Renal cortex interstitium (tissue), 11 donors: ENCODE results near the gene SLC15A1. TPM values are rescaled to one million over a fixed set of nuclear protein-coding genes. Genes with fewer than 3 reads are reported as not detected.

Experiments used
- DNase-seq, 11 donors: peaks; one replicate each; pipeline ENCODE4 v3.0.0-alpha.2; 2013; ENCODE audit warnings: low read depth in 9 of 11, low spot score in 4 of 11; ENCODE audit errors: extremely low read depth in 1 of 11
- polyA plus RNA-seq, 3 donors: library from polyadenylated mRNA; unstranded; fragments of 120-200 nt; gene quantifications; one replicate each; pipeline ENCODE4 v1.2.1, GENCODE V29; 2013; ENCODE audit not compliant: insufficient read length in 3 of 3

Gene SLC15A1
- polyA plus RNA-seq, 3 donors, result 10.8 to 12.0 (median 11.9) TPM

- DNase-seq, result no peak
Observed at GRCh38 chr13:98678741-98679140, 73.7 kb downstream of the SLC15A1 start.

- no peak for DNase-seq
Observed at GRCh38 chr13:98677398-98677797, 75.1 kb downstream of the SLC15A1 start.

- DNase-seq, result no peak
Observed at GRCh38 chr13:98676239-98676638, 76.2 kb downstream of the SLC15A1 start.

- no peak for DNase-seq
Observed at GRCh38 chr13:98675837-98676236, 76.6 kb downstream of the SLC15A1 start.

GRCh38 chr13:98675066-98675465 lies 77.4 kb downstream of the SLC15A1 start:
- DNase-seq, result no peak

GRCh38 chr13:98672947-98673613 lies 79.4 kb downstream of the SLC15A1 start:
- DNase-seq, result peak in 6 of 11 donors; percentile 56 to 77 (median 66)

GRCh38 chr13:98668155-98668554 lies 84.3 kb downstream of the SLC15A1 start:
- no peak for DNase-seq

- DNase-seq, result no peak
Observed at GRCh38 chr13:98665638-98665995, 86.9 kb downstream of the SLC15A1 start.

GRCh38 chr13:98664924-98665637 lies 87.4 kb downstream of the SLC15A1 start:
- DNase-seq, result no peak

GRCh38 chr13:98664510-98664909 lies 88.0 kb downstream of the SLC15A1 start:
- DNase-seq, result no peak

- DNase-seq, result no peak
Observed at GRCh38 chr13:98664047-98664446, 88.4 kb downstream of the SLC15A1 start.

- DNase-seq, result no peak
Observed at GRCh38 chr13:98658131-98658530, 94.3 kb downstream of the SLC15A1 start.

- DNase-seq, result no peak
Observed at GRCh38 chr13:98657506-98658085, 94.9 kb downstream of the SLC15A1 start.

GRCh38 chr13:98656223-98656622 lies 96.2 kb downstream of the SLC15A1 start:
- DNase-seq, result no peak

GRCh38 chr13:98653463-98653985 lies 98.9 kb downstream of the SLC15A1 start:
- DNase-seq, result peak; percentile 56 to 80 (median 65)

- no peak for DNase-seq
Observed at GRCh38 chr13:98652721-98653462, 99.6 kb downstream of the SLC15A1 start.

- DNase-seq, result no peak
Observed at GRCh38 chr13:98652276-98652675, 100.2 kb downstream of the SLC15A1 start.

GRCh38 chr13:98651744-98652143 lies 100.7 kb downstream of the SLC15A1 start:
- DNase-seq, result no peak

- no peak for DNase-seq
Observed at GRCh38 chr13:98650396-98651107, 101.9 kb downstream of the SLC15A1 start.
